22Rv1 (cell line): ENCODE measurements around the gene GPR180.

Experiments used
- ZFX ChIP-seq: fragments of 450-650 bp; IDR thresholded peaks from 2 replicates; pipeline ENCODE4 v1.6.1; 2017; ENCODE audit warnings: antibody characterized with exemption, borderline replicate concordance
- TF ChIP-seq, protein P1 (sequence below): fragments of 450-650 bp; IDR thresholded peaks from 2 replicates; pipeline ENCODE4 v1.5.1; 2017; ENCODE audit warnings: mild to moderate bottlenecking

GRCh38 chr13:94598281-94598680, 3.4 kb upstream of the GPR180 start:
- TF ChIP-seq, protein P1, sequence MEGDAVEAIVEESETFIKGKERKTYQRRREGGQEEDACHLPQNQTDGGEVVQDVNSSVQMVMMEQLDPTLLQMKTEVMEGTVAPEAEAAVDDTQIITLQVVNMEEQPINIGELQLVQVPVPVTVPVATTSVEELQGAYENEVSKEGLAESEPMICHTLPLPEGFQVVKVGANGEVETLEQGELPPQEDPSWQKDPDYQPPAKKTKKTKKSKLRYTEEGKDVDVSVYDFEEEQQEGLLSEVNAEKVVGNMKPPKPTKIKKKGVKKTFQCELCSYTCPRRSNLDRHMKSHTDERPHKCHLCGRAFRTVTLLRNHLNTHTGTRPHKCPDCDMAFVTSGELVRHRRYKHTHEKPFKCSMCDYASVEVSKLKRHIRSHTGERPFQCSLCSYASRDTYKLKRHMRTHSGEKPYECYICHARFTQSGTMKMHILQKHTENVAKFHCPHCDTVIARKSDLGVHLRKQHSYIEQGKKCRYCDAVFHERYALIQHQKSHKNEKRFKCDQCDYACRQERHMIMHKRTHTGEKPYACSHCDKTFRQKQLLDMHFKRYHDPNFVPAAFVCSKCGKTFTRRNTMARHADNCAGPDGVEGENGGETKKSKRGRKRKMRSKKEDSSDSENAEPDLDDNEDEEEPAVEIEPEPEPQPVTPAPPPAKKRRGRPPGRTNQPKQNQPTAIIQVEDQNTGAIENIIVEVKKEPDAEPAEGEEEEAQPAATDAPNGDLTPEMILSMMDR, result no peak
- TF ChIP-seq ZFX, result no peak
